Aorta (tissue), 5 donors: Measurements from ENCODE around the gene FZR1. TPM values are rescaled to one million over a fixed set of nuclear protein-coding genes. Genes with fewer than 3 reads are reported as not detected.

ENCODE experiments used
- ATAC-seq: fragments of 200-7000 bp; cut with Tn5 transposase; one replicate; pipeline ENCODE4 v1.9.1; 2022; ENCODE audit warnings: moderate library complexity; ENCODE audit not compliant: low FRiP score
- DNase-seq, 2 donors: peaks; one replicate each; pipeline ENCODE4 v3.0.0-alpha.2; 2020
- H3K27ac ChIP-seq, 2 donors: one replicate each; pipeline ENCODE4 v1.5.1; 2013; ENCODE audit warnings: low read length in 2 of 2, mild to moderate bottlenecking in 2 of 2, moderate library complexity in 2 of 2, control low read depth in 1 of 2, inconsistent platforms in 1 of 2, low read depth in 1 of 2
- H3K27me3 ChIP-seq, 2 donors: one replicate each; pipeline ENCODE4 v1.6.1; 2013; ENCODE audit warnings: control low read depth in 1 of 2, low read length in 1 of 2, mild to moderate bottlenecking in 1 of 2, moderate library complexity in 1 of 2; ENCODE audit not compliant: insufficient read depth in 2 of 2, control insufficient read depth in 1 of 2
- H3K36me3 ChIP-seq, 2 donors: one replicate each; pipeline ENCODE4 v1.6.1; 2013; ENCODE audit warnings: control low read depth in 1 of 2, low read length in 1 of 2, mild to moderate bottlenecking in 1 of 2; ENCODE audit not compliant: insufficient read depth in 2 of 2, control insufficient read depth in 1 of 2
- H3K4me1 ChIP-seq, 2 donors: one replicate each; pipeline ENCODE4 v1.6.1; 2013; ENCODE audit warnings: low read length in 2 of 2, control low read depth in 1 of 2, mild to moderate bottlenecking in 1 of 2, moderate library complexity in 1 of 2; ENCODE audit not compliant: insufficient read depth in 2 of 2, control insufficient read depth in 1 of 2
- H3K4me3 ChIP-seq, 2 donors: one replicate each; pipeline ENCODE4 v1.5.1; 2013; ENCODE audit warnings: low read length in 2 of 2, control low read depth in 1 of 2, mild to moderate bottlenecking in 1 of 2
- H3K9me3 ChIP-seq: one replicate; pipeline ENCODE4 v1.6.1; 2013; ENCODE audit warnings: mild to moderate bottlenecking, low read length; ENCODE audit not compliant: control insufficient read depth
- whole genome bisulfite sequencing, 2 donors: extraction: QIAGEN DNeasy Blood & Tissue Kit; methylation state at CpG; one replicate each; pipeline ENCODE4 v1.1.7; 2013; 5-methylcytosine and 5-hydroxymethylcytosine counted together
- intact Hi-C, 2 donors: fragments of 100-400 bp; cut with DNase I; formaldehyde crosslinking; loops; one replicate each; pipeline versions ENCODE4 v1.14.2 to v1.15.0; 2022
- polyA plus RNA-seq, 2 donors: library from polyadenylated mRNA; stranded (reverse); fragments of 200-250 nt; gene quantifications; one replicate each; pipeline ENCODE4 v1.2.3, GENCODE V29; 2013
- total RNA-seq, 2 donors: library from RNA; stranded (reverse); fragmentation: NEBNext Ultra II Directional; extraction: Animal tissue kit (Norgen Biotek cat#: 25700); gene quantifications; one replicate each; pipeline ENCODE4 v1.2.1, GENCODE V29; 2021
- donor health status: healthy with polysubstance abuse.
- donor health status: Bipolar disorder and iron deficiency.
- donor health status: DM: no; HTN: no; CAD: no.
- donor health status: DM: no; HTN: no; CAD: no.
- donor health status: DM: yes; HTN: yes; CAD: no.

Gene FZR1
- total and polyA plus RNA-seq, 4 donors, result 8.0 to 42.0 (median 29.4) TPM

GRCh38 chr19:3535235-3535535, 29.1 kb downstream of the FZR1 start:
- H3K36me3 ChIP-seq, result peaks cover 0 to 5% of the 10 kb centered on the region in 2 donors
- H3K9me3 ChIP-seq, result no peaks in the 10 kb centered on the region
- DNase-seq (no peak), ATAC-seq (no peak)
- H3K4me3 ChIP-seq, result no peak overlapping the region
- H3K4me1 ChIP-seq, result no peaks in the 10 kb centered on the region
- no peaks in the 10 kb centered on the region for H3K27me3 ChIP-seq
- intact Hi-C loops, result no loop called here
- 92 to 93% methylated on average over 9 of the region's 9 CpGs for WGBS, 2 donors
- no peak overlapping the region for H3K27ac ChIP-seq

- Histone ChIP-seq H3K27me3 (no peaks in the 10 kb centered on the region), H3K27ac (no peak overlapping the region), H3K9me3 (no peaks in the 10 kb centered on the region), H3K36me3 (peaks cover 0 to 5% of the 10 kb centered on the region in 2 donors), H3K4me3 (no peak overlapping the region), H3K4me1 (no peaks in the 10 kb centered on the region)
- WGBS, 2 donors, result 89 to 95% methylated on average over 14 of the region's 14 CpGs
- intact Hi-C loops, result no loop called here
- ATAC-seq (no peak), DNase-seq (no peak)
These were observed 29.5 kb downstream of the FZR1 start for GRCh38 chr19:3535563-3535965.

GRCh38 chr19:3535981-3536380, 29.9 kb downstream of the FZR1 start:
- H3K4me3 ChIP-seq, result no peak overlapping the region
- H3K27ac ChIP-seq, result no peak overlapping the region
- 86 to 90% methylated on average over 9 to 10 of the region's 10 CpGs for WGBS, 2 donors
- DNase-seq, result no peak
- peaks cover 0 to 5% of the 10 kb centered on the region in 2 donors for H3K36me3 ChIP-seq
- no peaks in the 10 kb centered on the region for H3K27me3 ChIP-seq
- intact Hi-C loops, result no loop called here
- no peaks in the 10 kb centered on the region for H3K9me3 ChIP-seq
- H3K4me1 ChIP-seq, result no peaks in the 10 kb centered on the region
- ATAC-seq, result no peak

- no peaks in the 10 kb centered on the region for H3K9me3 ChIP-seq
- DNase-seq (no peak), ATAC-seq (peak; percentile 49)
- H3K36me3 ChIP-seq, result peaks cover 0 to 4% of the 10 kb centered on the region in 2 donors
- no peak overlapping the region for H3K4me3 ChIP-seq
- H3K27ac ChIP-seq, result no peak overlapping the region
- intact Hi-C loops, result no loop called here
- H3K4me1 ChIP-seq, result no peaks in the 10 kb centered on the region
- WGBS, 2 donors, result 77% methylated on average over 27 of the region's 27 CpGs
- no peaks in the 10 kb centered on the region for H3K27me3 ChIP-seq
These were observed 30.5 kb downstream of the FZR1 start for GRCh38 chr19:3536429-3537100.

GRCh38 chr19:3537101-3537437, 31.0 kb downstream of the FZR1 start:
- intact Hi-C loops, result no loop called here
- Histone ChIP-seq H3K27ac (no peak overlapping the region), H3K9me3 (no peaks in the 10 kb centered on the region), H3K4me3 (no peak overlapping the region), H3K36me3 (peaks cover 0 to under 1% of the 10 kb centered on the region in 2 donors), H3K27me3 (no peaks in the 10 kb centered on the region), H3K4me1 (no peaks in the 10 kb centered on the region)
- WGBS, 2 donors, result 78 to 79% methylated on average over 13 of the region's 13 CpGs
- ATAC-seq (peak; percentile 17), DNase-seq (no peak)

- H3K9me3 ChIP-seq, result no peaks in the 10 kb centered on the region
- no peak for ATAC-seq
- WGBS, 2 donors, result 83 to 85% methylated on average over 20 to 22 of the region's 22 CpGs
- H3K27ac ChIP-seq, result no peak overlapping the region
- no peak for DNase-seq
- intact Hi-C loops, result no loop called here
- no peak overlapping the region for H3K4me3 ChIP-seq
- no peaks in the 10 kb centered on the region for H3K36me3 ChIP-seq
- H3K4me1 ChIP-seq, result no peaks in the 10 kb centered on the region
- H3K27me3 ChIP-seq, result no peaks in the 10 kb centered on the region
These were observed 31.5 kb downstream of the FZR1 start for GRCh38 chr19:3537438-3538240.

GRCh38 chr19:3538258-3538929, 32.3 kb downstream of the FZR1 start:
- WGBS, 2 donors, result 75 to 82% methylated on average over 24 to 25 of the region's 25 CpGs
- intact Hi-C loops, result no loop called here
- H3K27me3 ChIP-seq, result no peaks in the 10 kb centered on the region
- no peak overlapping the region for H3K27ac ChIP-seq
- no peaks in the 10 kb centered on the region for H3K9me3 ChIP-seq
- no peaks in the 10 kb centered on the region for H3K36me3 ChIP-seq
- no peak for ATAC-seq
- DNase-seq, result no peak
- H3K4me1 ChIP-seq, result no peaks in the 10 kb centered on the region
- no peak overlapping the region for H3K4me3 ChIP-seq

GRCh38 chr19:3538965-3539755, 33.0 kb downstream of the FZR1 start, which contains the start of gene TEKTIP1:
TEKTIP1 (plus strand) TSS chr19:3539174; CDS start chr19:3539178, 4 bp downstream.
- no peaks in the 10 kb centered on the region for H3K36me3 ChIP-seq
- intact Hi-C loops, result no loop called here

More at GRCh38 chr19:3538965-3539755, 33.0 kb downstream of the FZR1 start, which contains the start of gene TEKTIP1:
- WGBS, 2 donors, result 59 to 63% methylated on average over 28 of the region's 28 CpGs
- H3K4me3 ChIP-seq, result no peak within 1 kb of the TSS
- ATAC-seq (no peak), DNase-seq (no peak)
- no peaks in the 10 kb centered on the region for H3K4me1 ChIP-seq
- no peaks in the 10 kb centered on the region for H3K9me3 ChIP-seq
- no peak within 1 kb of the TSS for H3K27ac ChIP-seq
- no peaks in the 10 kb centered on the region for H3K27me3 ChIP-seq
